ENCODE measurements around the gene SPARC.

- TF ChIP-seq, protein P1, sequence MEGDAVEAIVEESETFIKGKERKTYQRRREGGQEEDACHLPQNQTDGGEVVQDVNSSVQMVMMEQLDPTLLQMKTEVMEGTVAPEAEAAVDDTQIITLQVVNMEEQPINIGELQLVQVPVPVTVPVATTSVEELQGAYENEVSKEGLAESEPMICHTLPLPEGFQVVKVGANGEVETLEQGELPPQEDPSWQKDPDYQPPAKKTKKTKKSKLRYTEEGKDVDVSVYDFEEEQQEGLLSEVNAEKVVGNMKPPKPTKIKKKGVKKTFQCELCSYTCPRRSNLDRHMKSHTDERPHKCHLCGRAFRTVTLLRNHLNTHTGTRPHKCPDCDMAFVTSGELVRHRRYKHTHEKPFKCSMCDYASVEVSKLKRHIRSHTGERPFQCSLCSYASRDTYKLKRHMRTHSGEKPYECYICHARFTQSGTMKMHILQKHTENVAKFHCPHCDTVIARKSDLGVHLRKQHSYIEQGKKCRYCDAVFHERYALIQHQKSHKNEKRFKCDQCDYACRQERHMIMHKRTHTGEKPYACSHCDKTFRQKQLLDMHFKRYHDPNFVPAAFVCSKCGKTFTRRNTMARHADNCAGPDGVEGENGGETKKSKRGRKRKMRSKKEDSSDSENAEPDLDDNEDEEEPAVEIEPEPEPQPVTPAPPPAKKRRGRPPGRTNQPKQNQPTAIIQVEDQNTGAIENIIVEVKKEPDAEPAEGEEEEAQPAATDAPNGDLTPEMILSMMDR (conservative IDR thresholded peaks at IDR 0.05; ENCODE audit: low read depth, low read length) = no peak
- TF ChIP-seq EZH2 (IDR thresholded peaks at IDR 0.05; ENCODE audit: borderline replicate concordance, low read depth, low read length, poor library complexity, severe bottlenecking) = no peak
These were observed 7.1 kb downstream of the SPARC start for GRCh38 chr5:151679421-151680155.

Data from A673 (cell line).